Measurements from ENCODE around the gene NCBP3.
A peak's percentile ranks its signal among the peaks of the same experiment; 100 is the strongest.
"Not testable (repeated sequence)": the region's sequence is repeated elsewhere in the genome, so short reads cannot be mapped to it uniquely, and the experiment has no call there.

NCBP3 gene

DNA sequence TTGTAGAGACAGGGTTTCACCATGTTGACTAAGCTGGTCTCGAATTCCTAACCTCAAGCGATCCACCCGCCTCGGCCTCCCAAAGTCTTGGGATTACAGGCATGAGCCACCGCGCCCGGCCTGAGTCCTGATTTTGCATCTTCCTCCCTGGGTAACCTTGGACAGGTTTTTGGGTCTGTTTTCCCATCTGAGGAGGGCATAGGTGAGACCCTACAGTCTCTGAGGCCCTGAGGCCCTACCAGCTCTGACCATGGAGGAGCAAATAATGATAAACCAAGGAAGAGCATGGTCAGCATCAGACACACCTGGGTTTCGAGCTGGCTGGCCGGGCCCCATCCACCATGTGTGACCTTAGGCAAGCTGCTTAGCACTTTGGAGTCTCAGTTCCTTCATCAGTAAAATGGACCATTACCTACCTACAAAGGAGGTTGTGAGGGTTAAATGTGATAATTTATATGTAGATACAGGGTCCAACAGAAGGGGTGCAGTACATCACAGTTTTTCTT is 1.2 kb upstream of the NCBP3 start:
- DNase-seq (ENCODE audit: low read depth): no peak

DNA sequence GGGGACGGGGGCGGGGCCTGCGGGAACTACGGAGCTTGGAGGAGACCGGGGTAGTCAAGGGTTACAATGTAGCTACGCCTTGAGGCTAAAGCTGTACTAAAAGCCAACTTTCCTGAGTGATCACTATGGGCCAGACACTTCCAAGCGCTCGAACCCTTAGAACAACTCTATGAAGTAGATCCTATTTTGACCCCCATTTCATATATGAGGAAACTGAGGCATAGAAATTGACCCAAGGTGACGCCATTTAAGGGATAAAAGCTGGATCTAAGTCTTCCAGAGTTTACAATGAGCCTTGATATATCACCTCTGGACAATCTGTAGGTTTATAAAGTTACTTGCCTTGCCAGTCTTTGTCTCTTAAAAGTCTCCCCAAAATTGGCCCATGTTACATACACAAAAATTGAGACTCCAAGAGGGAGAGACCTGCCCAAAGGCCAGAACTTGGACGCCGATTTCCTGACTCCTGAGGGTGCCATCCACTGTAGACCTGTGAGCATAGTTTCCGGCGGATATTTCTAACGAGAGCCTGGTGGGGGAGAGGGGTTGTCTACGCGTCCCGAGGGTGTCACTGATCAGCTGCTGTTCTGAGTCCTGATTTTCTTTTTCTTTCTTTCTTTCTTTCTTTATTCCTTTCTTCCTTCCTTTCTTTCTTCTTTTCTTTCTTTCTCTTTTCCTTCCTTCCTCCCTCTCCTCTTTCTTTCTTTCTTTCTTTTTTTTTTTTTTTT is 555 bp upstream of the NCBP3 start:
- no peak for DNase-seq (ENCODE audit: low read depth)

GRCh38 chr17:3845291-3845620 is 790 bp downstream of the NCBP3 start:
- no peak for DNase-seq (ENCODE audit: low read depth)

DNA sequence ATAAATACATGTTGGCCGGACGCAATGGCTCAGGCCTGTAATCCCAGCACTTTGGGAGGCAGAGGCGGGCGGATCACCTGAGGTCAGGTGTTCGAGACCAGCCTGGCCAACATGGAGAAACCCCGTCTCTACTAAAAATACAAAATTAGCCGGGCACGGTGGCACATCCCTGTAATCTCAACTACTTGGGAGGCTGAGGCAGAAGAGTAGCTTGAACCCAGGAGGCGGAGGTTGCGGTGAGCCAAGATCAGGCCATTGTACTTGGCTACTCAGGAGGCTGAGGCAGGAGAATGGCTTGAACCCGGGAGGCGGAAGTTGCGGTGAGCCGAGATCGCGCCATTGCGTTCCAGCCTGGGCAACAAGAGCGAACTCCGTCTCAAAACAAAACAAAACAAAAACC is 1.5 kb downstream of the NCBP3 start:
- not testable (repeated sequence) for DNase-seq (ENCODE audit: low read depth)

DNA sequence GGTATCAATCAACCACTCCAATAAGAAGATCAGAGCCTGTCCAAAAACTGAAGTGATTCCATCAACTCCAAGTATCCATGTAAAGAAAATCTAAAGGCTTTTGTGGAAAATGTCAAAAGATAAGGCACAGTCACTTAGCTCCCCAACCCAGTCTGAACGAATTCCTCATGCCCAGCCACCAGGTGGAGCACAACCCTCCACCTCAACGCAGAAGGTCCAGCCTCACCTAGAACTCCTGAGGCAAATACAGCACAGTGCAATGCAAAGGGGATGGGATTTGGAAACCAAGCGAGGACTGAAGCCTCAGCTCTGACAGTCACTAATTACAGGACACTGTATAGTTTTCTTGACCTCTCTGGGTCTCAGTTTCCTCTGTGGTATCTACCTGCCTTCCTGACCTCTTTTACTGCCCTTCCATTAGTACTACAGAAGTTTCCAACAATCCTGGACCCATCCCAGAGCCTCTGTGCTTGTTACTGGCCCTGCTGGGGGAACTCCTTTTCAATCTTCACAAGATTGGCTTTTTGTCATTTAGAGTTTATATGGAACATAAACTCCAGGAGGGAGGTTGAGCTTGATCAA is 2.0 kb downstream of the NCBP3 start:
- peak; percentile 18 for DNase-seq (ENCODE audit: low read depth)

GRCh38 chr17:3838206-3838605 is 7.8 kb downstream of the NCBP3 start:
- no peak for DNase-seq (ENCODE audit: low read depth)

GRCh38 chr17:3836551-3836950 is 9.5 kb downstream of the NCBP3 start:
- DNase-seq (ENCODE audit: low read depth): no peak

GRCh38 chr17:3835410-3836229 is 10.4 kb downstream of the NCBP3 start:
- no peak for DNase-seq (ENCODE audit: low read depth)

- no peak for DNase-seq (ENCODE audit: low read depth)
These were observed 11.2 kb downstream of the NCBP3 start for GRCh38 chr17:3834811-3835210.

DNA sequence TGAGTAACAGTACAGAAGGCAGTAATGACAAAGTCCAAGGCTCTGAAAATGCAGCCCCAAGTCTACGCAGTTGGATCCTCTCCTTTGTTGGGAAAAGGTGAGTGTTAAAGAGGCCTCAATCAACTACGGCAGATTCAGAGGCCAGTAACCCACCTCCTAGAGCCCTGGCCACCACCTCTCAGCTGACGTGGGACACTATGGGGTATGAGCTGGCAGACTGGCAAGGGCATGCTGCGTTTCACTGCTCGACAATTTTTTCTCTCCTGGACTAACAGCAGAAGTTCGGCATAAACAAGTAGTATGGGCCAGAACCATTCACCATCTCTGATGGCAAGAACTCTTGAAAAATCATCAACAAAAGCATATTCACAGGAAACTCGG is 17.2 kb downstream of the NCBP3 start:
- no peak for DNase-seq (ENCODE audit: low read depth)

DNA sequence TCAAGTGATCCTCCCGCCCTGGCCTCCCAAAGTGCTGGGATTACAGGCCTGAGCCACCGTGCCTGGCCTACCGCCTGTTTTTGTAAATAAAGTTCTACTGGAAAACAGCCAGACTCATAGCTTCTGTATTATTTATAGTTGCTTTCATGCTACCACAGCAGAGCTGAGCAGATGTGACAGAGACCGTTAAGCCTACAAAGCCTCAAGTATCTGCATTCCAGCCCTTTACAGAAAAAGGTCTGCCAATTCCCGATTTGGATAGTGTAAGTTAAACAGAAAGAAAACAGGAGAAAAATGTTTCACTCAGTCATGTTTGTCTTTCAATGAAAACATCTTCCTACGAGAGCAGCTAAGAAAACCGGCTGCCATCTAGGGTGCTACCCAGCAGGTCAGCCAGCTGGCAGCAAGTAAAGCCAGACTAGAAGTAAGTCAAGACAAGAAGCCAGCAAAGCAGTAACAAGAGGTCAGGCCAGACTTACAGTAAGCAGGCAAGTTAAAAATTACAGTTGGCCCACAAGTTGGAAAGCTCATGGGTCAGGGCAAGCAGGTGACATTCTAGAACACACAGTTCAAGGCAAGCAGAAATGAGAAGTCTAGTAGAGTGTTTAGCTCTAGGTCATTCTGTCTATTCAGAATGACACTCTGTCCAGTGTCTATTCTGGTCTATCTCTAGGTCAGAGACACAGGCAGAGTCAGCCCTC is 17.7 kb downstream of the NCBP3 start:
- DNase-seq (ENCODE audit: low read depth): no peak

DNA sequence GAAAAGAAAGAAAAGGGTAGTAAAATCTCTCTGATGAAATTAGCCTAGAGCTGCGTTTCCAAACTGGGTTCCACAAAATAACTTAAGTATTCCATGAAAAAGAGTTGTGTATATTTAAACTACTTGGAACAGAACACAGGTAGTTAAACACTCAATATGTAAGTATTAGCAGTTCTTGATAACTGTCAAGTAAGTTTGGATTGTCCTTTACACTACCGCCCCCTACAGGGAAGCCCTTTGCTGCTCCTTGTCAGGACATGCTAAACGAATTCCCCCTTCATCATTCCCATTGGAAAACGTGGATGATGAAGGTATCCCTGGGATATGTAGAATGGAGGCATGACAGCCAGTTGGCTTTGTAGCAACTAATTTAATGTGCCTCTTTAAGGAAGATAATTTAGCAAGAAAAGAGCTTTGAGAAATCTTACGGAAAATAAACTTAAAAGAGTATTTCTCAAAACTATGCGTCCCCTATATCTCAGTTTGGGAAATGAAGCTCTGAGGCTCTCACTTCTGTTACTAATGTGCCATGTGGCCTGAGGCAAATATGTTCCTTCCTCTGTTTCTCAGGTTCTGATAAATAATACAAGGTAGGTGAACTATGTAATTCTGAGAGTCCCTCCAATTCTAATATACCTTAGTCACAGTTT is 18.8 kb downstream of the NCBP3 start:
- peak; percentile 57 for DNase-seq (ENCODE audit: low read depth)

- no peak for DNase-seq (ENCODE audit: low read depth)
These were observed 19.9 kb downstream of the NCBP3 start for GRCh38 chr17:3826191-3826590.

- no peak for DNase-seq (ENCODE audit: low read depth)
These were observed 24.9 kb downstream of the NCBP3 start for GRCh38 chr17:3821101-3821500.

- no peak for DNase-seq (ENCODE audit: low read depth)
These were observed 27.3 kb downstream of the NCBP3 start for GRCh38 chr17:3818786-3819185.

- DNase-seq (ENCODE audit: low read depth): no peak
These were observed 28.0 kb downstream of the NCBP3 start for GRCh38 chr17:3817851-3818605.

DNA sequence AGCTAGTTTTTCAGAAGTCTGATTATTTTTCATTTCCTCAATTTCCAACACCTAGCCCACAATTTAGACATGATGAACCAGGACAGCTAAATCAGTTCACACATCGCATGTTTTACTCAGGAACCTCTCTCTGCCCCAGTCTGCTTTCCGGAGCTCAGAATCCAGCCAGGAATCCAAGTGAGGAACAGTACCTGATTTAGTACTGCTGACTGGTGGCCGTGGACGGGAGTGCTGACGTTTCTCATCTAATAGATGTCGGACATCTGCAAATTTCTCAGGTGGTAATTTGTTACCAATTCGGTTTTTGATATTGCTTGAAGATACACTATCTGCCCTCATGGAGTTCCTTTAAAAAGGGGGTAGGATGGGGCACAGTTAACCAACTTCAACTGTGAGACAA is 30.1 kb downstream of the NCBP3 start:
- DNase-seq (ENCODE audit: low read depth): no peak

- no peak for DNase-seq (ENCODE audit: low read depth)
These were observed 30.9 kb downstream of the NCBP3 start for GRCh38 chr17:3815122-3815521.

- DNase-seq (ENCODE audit: low read depth): no peak
These were observed 31.7 kb downstream of the NCBP3 start for GRCh38 chr17:3814361-3814760.

GRCh38 chr17:3813171-3813570 is 32.9 kb downstream of the NCBP3 start:
- no peak for DNase-seq (ENCODE audit: low read depth)

- DNase-seq (ENCODE audit: low read depth): no peak
These were observed 33.3 kb downstream of the NCBP3 start for GRCh38 chr17:3812771-3813170.
